Fibroblast of mammary gland (primary cell): ENCODE results near the gene IQCE.

Source experiments
- DNase-seq: peaks from one replicate; pipeline ENCODE4 v3.0.0-alpha.2; 2010; ENCODE audit warnings: low read depth
- H3K4me3 ChIP-seq: 2 replicates; pipeline ENCODE4 v1.5.1; 2011; ENCODE audit warnings: low read depth, mild to moderate bottlenecking, low read length, moderate library complexity; ENCODE audit not compliant: control insufficient read depth
- TF ChIP-seq, protein P1 (sequence below): conservative IDR thresholded peaks from 2 replicates; pipeline ENCODE4 v1.5.1; 2011; ENCODE audit warnings: low read depth, low read length, inconsistent platforms; ENCODE audit not compliant: control insufficient read depth, insufficient read depth

Gene IQCE

GRCh38 chr7:2643386-2644219 lies 84.8 kb downstream of the IQCE start:
- H3K4me3 ChIP-seq: no peak overlapping the region
- TF ChIP-seq, protein P1, sequence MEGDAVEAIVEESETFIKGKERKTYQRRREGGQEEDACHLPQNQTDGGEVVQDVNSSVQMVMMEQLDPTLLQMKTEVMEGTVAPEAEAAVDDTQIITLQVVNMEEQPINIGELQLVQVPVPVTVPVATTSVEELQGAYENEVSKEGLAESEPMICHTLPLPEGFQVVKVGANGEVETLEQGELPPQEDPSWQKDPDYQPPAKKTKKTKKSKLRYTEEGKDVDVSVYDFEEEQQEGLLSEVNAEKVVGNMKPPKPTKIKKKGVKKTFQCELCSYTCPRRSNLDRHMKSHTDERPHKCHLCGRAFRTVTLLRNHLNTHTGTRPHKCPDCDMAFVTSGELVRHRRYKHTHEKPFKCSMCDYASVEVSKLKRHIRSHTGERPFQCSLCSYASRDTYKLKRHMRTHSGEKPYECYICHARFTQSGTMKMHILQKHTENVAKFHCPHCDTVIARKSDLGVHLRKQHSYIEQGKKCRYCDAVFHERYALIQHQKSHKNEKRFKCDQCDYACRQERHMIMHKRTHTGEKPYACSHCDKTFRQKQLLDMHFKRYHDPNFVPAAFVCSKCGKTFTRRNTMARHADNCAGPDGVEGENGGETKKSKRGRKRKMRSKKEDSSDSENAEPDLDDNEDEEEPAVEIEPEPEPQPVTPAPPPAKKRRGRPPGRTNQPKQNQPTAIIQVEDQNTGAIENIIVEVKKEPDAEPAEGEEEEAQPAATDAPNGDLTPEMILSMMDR: no peak
- no peak for DNase-seq

GRCh38 chr7:2644220-2644561 lies 85.4 kb downstream of the IQCE start:
- H3K4me3 ChIP-seq: no peak overlapping the region
- no peak for DNase-seq
- TF ChIP-seq, protein P1: no peak

DNA sequence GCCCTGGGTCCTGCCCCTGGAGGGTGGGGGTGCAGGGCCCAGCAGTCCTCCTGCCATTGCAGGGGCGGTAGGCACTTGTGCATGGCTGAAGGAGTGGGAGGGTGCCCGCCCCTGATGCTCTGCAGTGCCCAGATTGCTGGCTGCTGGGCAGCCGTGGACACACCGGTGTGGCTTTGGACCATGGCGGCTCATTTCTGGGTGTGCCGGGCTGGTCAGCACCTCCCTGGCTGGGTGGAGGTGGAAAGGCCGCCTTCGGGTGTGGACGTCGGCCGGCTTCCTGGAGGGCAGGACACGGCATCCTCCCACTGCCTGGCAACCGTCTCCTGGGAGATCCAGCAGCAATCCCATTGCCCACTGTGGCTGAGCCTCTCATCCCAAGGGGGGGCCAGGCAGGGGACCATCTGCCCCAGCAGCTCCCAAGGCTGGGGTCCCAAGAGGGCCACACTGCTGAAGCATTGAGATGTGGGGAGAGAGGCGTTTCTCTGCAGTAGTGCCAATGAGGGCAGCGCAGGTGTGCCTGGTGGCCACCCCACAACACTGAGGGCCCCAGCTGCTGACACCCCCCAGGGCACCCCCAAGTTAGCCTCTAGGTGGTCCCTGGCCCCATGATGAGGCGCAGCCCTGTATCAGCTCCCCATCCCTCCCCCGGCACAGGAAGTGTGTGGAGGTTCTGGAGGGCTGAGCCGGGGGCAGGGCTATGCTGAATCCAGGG lies 85.9 kb downstream of the IQCE start:
- no peak for DNase-seq

GRCh38 chr7:2645274-2645868 lies 86.6 kb downstream of the IQCE start:
- H3K4me3 ChIP-seq: no peak overlapping the region

More for the DNA sequence above, 85.9 kb downstream of the IQCE start:
- TF ChIP-seq, protein P1: no peak
- H3K4me3 ChIP-seq: no peak overlapping the region

GRCh38 chr7:2646336-2646679 lies 87.5 kb downstream of the IQCE start:
- no peak overlapping the region for H3K4me3 ChIP-seq
- TF ChIP-seq, protein P1: no peak
- DNase-seq: no peak

More at GRCh38 chr7:2645274-2645868, 86.6 kb downstream of the IQCE start:
- TF ChIP-seq, protein P1: no peak
- no peak for DNase-seq

DNA sequence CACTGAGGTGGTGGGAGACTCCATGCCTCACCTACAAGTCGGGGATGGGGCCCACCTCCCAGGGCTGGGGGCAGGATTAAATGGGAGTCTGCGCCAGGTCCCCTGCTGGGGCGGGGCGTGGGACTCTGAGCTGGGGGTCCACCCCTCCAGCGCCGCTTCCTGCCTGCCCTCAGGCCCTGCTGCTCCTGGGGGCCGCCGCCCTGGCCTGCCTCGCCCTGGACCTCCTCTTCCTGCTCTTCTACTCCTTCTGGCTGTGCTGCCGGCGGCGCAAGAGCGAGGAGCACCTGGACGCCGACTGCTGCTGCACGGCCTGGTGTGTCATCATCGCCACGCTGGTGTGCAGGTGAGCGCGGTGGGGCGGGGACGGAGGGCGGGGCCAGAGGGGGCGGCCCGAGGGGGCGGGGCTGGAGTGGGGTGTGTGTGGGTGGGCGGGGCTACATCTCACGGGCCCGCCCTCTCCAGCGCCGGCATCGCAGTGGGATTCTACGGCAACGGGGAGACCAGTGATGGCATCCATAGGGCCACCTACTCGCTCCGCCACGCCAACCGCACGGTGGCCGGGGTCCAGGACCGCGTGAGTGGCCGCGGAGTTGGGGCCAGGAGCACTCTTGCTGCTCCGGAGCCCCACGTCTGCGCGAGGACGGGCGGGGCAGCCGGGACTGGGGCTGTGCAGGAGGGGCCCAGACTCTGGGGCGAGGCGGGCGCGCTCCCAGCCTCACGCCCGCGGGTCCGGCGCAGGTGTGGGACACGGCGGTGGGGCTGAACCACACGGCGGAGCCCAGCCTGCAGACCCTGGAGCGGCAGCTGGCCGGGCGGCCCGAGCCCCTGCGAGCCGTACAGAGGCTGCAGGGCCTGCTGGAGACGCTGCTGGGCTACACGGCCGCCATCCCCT lies 88.1 kb downstream of the IQCE start:
- no peak for DNase-seq
- TF ChIP-seq, protein P1: no peak
- H3K4me3 ChIP-seq: no peak overlapping the region
